Activated T-cell treated with anti-CD3 and anti-CD28 coated beads, Interleukin-2, amount 50 U/mL, for 4 hours (primary cell): ENCODE measurements around the gene DHX38. TPM values are rescaled to one million over a fixed set of nuclear protein-coding genes. Genes with fewer than 3 reads are reported as not detected.

Experiments
- ATAC-seq, 2 donors: fragments of 200-7000 bp; cut with Tn5 transposase; one replicate each; pipeline ENCODE4 v1.10.0; 2021
- DNase-seq: peaks from one replicate; pipeline ENCODE4 v3.0.0-alpha.2; 2020
- H3K27me3 Mint-ChIP-seq: one replicate; pipeline ENCODE4 v1.8.0; 2021; ENCODE audit warnings: low read depth, mixed read lengths
- H3K36me3 Mint-ChIP-seq: one replicate; pipeline ENCODE4 v1.8.0; 2022; ENCODE audit warnings: mixed read lengths; ENCODE audit not compliant: insufficient read depth
- H3K4me1 Mint-ChIP-seq: one replicate; pipeline ENCODE4 v1.8.0; 2021; ENCODE audit warnings: low read depth, mixed read lengths
- H3K4me3 Mint-ChIP-seq: one replicate; pipeline ENCODE4 v1.8.0; 2021; ENCODE audit warnings: mild to moderate bottlenecking, moderate library complexity, mixed read lengths
- H3K9me3 Mint-ChIP-seq: one replicate; pipeline ENCODE4 v1.8.0; 2021; ENCODE audit warnings: mixed read lengths
- total RNA-seq, 3 donors: library from RNA; stranded (reverse); gene quantifications; one replicate each; pipeline ENCODE4 v1.2.1, GENCODE V29; 2021

The DHX38 gene
- total RNA-seq, 3 donors from 2014 or later, result 111 to 128 (median 118) TPM

DNA sequence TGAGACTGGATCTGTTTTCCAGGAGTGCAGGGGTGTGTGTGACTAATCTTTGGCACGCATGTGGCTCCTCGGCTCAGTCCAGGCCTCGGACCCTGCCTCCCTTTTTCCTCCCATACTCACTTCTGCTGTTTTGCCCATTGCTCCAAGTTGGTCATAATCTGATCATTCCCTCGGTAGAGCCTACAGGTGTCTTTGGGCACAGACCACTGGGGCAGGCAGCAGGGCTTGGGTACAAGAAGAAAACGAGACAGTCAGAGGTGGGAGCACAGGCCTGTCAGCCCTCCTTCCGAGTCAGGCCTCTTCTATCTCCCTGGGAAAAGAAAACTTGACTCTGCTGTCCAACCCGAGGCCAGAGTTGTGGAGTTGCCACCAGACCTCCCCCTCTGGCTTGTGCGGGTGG lies 29.8 kb downstream of the DHX38 start:
- ATAC-seq (no peak), DNase-seq (no peak)
- Mint-ChIP-seq H3K4me1 (no peaks in the 10 kb centered on the region), H3K4me3 (no peak overlapping the region), H3K27me3 (no peaks in the 10 kb centered on the region), H3K9me3 (no peaks in the 10 kb centered on the region), H3K36me3 (no peaks in the 10 kb centered on the region)

- no peaks in the 10 kb centered on the region for H3K27me3 Mint-ChIP-seq
- no peaks in the 10 kb centered on the region for H3K9me3 Mint-ChIP-seq
- H3K4me1 Mint-ChIP-seq, result no peaks in the 10 kb centered on the region
- DNase-seq (no peak), ATAC-seq (no peak)
- no peak overlapping the region for H3K4me3 Mint-ChIP-seq
- H3K36me3 Mint-ChIP-seq, result no peaks in the 10 kb centered on the region
Observed at GRCh38 chr16:72124148-72124547, 30.5 kb downstream of the DHX38 start.

DNA sequence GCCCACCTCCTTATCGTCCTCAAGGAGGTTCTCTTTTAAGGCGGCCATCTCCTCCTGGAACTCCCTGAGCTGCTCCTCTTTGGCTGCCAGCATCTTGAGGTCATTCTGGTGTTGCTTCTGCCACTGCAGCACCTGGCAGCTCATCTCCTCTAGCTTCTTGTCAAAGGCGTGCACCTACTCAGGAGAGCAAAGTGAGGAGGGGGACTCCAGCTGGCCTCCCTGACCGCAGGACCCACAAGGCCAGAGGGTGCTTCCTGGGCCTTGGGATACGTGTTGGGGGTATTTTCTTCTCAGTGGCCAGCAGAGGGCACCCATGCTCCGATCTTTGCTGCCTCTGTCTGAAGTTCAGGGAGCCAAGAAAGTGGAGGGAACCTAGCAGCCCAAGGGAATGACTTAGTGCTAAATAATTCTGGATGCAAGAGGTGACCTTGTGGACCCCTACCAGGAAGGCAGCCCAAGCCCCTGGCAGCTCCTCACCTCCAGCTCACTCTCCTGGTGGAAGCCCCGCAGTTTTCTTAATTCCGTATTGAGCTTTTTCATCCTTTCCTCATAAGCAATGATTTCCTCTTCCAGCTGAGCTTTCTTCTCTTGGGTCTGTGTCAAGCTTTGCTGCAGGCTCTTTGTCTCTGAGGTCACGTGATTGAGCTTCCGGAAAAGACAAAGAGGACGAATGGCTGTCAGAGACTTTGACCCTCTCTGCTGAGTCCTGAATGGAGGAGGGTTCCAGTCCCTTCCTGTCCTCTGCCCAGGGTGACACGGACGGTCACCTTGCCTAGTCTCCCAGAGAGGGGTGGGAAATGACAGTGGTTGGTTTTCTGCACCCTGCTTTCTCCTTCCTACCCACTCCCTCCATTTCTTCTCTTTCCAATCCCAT lies 31.4 kb downstream of the DHX38 start:
- ATAC-seq, result peak; percentile 58 to 66
- H3K9me3 Mint-ChIP-seq, result no peaks in the 10 kb centered on the region
- H3K36me3 Mint-ChIP-seq, result no peaks in the 10 kb centered on the region
- H3K27me3 Mint-ChIP-seq, result no peaks in the 10 kb centered on the region
- no peaks in the 10 kb centered on the region for H3K4me1 Mint-ChIP-seq
- peak; percentile 45 for DNase-seq
- H3K4me3 Mint-ChIP-seq, result no peak overlapping the region

DNA sequence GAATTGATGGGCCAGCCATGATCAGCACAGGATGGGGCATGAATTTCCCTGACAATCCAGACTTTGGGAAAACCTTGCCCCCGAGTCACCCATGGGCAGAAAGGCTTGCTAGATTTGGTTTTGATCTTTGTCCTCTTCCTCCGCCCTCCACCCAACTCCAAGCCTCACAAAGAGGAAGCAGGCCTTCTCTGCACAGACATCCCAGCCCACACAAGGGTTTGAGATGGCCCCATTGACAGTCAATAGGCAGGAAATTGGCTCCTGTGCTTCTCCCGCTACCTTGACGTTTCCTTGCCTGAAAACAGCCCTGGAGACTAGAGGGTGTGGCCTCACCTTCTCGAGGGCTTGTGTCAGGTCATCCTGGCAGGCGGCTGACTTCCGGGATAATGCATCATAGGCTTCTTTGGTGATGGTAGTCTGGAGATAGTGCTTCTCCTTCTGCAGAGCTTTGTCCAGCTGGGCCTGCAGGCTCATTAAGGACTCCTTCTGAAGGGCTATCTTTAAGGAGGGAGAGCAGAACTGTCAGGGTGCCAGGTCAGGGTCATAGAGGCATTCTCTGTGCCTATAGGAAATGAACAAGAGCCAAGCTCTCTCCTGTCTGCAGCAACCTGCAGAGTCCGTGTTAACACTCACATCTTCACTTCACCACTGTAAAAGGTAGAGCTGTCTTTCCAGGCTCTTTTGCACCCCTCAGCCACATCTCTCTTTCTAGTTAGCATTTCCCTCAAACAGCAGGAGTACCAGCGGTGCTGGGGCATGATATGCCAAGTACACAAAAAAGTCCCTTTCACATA lies 32.2 kb downstream of the DHX38 start:
- no peak overlapping the region for H3K4me3 Mint-ChIP-seq
- H3K4me1 Mint-ChIP-seq, result no peaks in the 10 kb centered on the region
- H3K9me3 Mint-ChIP-seq, result no peaks in the 10 kb centered on the region
- H3K27me3 Mint-ChIP-seq, result no peaks in the 10 kb centered on the region
- no peaks in the 10 kb centered on the region for H3K36me3 Mint-ChIP-seq
- no peak for DNase-seq
- ATAC-seq, result no peak

DNA sequence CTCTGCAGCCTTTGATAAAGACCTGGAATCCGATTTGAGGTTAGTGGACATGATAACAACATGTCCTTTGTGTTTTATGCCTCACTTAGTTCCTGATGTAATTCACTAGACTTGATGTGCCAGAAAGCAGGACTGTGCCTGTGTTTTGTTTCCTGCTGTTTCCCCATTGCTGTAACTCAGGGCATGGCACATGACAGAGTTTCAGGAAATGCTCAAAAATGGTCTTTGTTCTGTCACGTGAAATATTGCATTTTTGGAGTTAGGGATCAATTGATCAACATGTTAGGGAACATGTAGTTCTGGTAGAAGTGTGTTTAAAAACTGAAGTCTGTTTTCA lies 32.8 kb downstream of the DHX38 start:
- no peak for DNase-seq
- no peaks in the 10 kb centered on the region for H3K36me3 Mint-ChIP-seq
- ATAC-seq, result no peak
- H3K4me3 Mint-ChIP-seq, result no peak overlapping the region
- H3K27me3 Mint-ChIP-seq, result no peaks in the 10 kb centered on the region
- no peaks in the 10 kb centered on the region for H3K4me1 Mint-ChIP-seq
- no peaks in the 10 kb centered on the region for H3K9me3 Mint-ChIP-seq

DNA sequence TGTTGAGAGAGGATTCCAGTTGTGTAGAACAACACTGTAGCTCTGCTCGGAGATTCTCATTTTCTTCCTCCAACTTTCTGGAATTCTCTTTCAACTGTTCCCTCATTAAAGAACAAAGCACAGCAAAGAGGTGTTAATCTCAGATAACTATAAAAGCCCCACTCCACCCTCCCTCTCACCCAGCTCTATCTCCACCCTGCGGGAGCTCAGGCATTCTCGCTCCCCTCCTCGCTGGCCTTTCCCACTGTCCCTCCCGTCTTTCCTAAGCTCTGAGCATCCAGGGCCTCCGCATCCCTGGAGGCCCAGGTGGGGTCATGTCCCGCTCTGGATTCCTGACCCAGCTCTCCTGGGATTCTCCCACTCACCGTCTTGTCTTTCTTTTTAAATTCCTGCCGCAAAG lies 35.1 kb downstream of the DHX38 start:
- ATAC-seq (no peak), DNase-seq (no peak)
- H3K27me3 Mint-ChIP-seq, result no peaks in the 10 kb centered on the region
- H3K4me3 Mint-ChIP-seq, result no peak overlapping the region
- no peaks in the 10 kb centered on the region for H3K36me3 Mint-ChIP-seq
- H3K4me1 Mint-ChIP-seq, result no peaks in the 10 kb centered on the region
- H3K9me3 Mint-ChIP-seq, result no peaks in the 10 kb centered on the region

DNA sequence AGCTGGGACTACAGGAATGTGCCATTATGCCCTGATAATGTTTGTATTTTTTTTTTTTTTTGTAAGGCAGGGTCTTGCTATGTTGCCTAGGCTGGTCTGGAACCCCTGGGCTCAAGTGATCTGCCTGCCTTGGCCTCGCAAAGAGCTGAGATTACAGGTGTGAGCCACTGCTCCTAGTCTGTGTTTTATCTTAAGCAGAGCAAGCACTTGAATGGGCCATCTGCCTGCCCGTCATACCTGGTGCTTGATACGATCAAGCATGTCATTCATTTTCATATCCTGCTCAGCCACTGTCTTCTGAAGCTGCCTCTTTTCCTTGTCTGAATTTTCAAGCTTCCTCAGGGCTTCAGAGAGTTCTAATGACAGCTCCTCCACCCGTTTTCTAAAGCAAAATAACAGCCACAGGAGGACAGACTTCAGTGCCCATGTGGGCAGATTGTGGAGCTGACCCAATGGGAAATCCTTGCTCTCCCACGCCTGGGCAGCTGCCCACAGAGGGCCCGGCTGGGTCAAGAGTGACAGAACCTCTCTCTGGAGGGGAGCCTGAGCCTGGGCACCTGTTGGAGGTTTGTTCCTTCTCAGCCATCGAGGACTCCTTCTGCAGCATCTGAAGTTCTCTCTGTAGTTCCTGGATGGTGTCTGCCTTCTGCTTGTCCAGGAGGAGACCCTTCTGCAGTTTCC lies 36.5 kb downstream of the DHX38 start:
- Mint-ChIP-seq H3K27me3 (no peaks in the 10 kb centered on the region), H3K4me1 (no peaks in the 10 kb centered on the region), H3K9me3 (no peaks in the 10 kb centered on the region), H3K4me3 (no peak overlapping the region), H3K36me3 (no peaks in the 10 kb centered on the region)
- DNase-seq, result no peak
- ATAC-seq, result no peak

GRCh38 chr16:72131036-72131435 lies 37.4 kb downstream of the DHX38 start:
- DNase-seq (no peak), ATAC-seq (no peak)
- no peaks in the 10 kb centered on the region for H3K27me3 Mint-ChIP-seq
- no peaks in the 10 kb centered on the region for H3K9me3 Mint-ChIP-seq
- H3K36me3 Mint-ChIP-seq, result no peaks in the 10 kb centered on the region
- no peaks in the 10 kb centered on the region for H3K4me1 Mint-ChIP-seq
- no peak overlapping the region for H3K4me3 Mint-ChIP-seq

DNA sequence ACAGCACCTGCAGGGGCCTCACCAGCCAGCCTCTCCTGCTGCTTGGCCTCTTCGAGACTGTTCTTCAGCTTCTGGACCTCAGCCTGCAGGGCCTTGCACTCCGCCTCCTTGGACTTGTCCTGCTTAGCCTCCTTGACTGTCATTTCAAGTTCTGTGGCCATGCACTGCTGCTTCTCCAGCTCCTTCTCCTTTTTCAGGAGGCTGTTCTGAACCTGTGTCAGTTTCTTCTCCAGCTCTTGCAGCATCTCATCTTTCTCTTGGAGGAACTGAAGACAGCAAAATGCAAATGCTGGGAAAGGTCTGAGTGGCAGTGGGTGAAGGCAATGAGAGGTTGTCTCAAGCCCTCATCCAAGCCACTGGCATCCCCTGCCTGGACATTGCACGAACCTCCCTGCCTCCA lies 39.1 kb downstream of the DHX38 start:
- ATAC-seq (no peak), DNase-seq (no peak)
- no peaks in the 10 kb centered on the region for H3K27me3 Mint-ChIP-seq
- H3K9me3 Mint-ChIP-seq, result no peaks in the 10 kb centered on the region
- H3K4me1 Mint-ChIP-seq, result no peaks in the 10 kb centered on the region
- H3K36me3 Mint-ChIP-seq, result no peaks in the 10 kb centered on the region
- no peak overlapping the region for H3K4me3 Mint-ChIP-seq

- no peaks in the 10 kb centered on the region for H3K4me1 Mint-ChIP-seq
- H3K4me3 Mint-ChIP-seq, result no peak overlapping the region
- DNase-seq (no peak), ATAC-seq (no peak)
- no peaks in the 10 kb centered on the region for H3K27me3 Mint-ChIP-seq
- H3K36me3 Mint-ChIP-seq, result no peaks in the 10 kb centered on the region
- no peaks in the 10 kb centered on the region for H3K9me3 Mint-ChIP-seq
Observed at GRCh38 chr16:72134507-72134906, 40.9 kb downstream of the DHX38 start.

DNA sequence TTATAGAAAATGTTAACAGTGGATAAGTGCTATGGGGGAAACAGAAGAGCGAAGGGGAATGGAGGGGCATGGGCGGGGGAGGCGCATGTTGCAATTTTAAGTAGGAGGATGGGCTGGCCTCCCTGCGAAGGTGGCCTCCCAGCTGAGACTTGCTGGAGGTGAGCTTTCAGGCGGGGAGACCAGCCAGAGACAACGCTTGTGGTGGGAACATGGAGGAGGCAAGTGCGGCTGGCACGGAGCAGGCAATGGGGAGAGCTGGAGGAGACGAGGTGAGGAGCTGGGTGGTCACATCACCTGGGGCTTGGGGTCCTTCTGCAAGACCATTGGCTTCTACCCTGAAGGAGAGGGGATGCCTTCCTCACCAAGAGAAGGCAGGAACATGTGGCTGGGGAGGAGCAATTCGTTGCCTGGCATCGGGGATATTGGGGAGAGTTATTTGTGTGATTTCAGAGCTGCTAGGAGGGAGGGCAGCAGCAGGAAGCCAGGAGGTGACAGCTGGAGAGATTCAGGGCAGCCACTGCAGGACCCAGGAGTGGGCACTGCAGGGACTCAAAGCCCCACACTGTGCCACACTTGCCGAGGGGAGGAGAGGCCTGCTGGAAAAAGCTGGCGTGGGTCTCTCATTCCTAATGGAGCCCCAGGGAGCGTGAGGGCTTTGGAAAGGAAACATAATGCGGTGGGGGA lies 43.9 kb downstream of the DHX38 start:
- H3K9me3 Mint-ChIP-seq, result no peaks in the 10 kb centered on the region
- H3K27me3 Mint-ChIP-seq, result no peaks in the 10 kb centered on the region
- no peaks in the 10 kb centered on the region for H3K36me3 Mint-ChIP-seq
- DNase-seq (no peak), ATAC-seq (no peak)
- no peaks in the 10 kb centered on the region for H3K4me1 Mint-ChIP-seq
- H3K4me3 Mint-ChIP-seq, result no peak overlapping the region

DNA sequence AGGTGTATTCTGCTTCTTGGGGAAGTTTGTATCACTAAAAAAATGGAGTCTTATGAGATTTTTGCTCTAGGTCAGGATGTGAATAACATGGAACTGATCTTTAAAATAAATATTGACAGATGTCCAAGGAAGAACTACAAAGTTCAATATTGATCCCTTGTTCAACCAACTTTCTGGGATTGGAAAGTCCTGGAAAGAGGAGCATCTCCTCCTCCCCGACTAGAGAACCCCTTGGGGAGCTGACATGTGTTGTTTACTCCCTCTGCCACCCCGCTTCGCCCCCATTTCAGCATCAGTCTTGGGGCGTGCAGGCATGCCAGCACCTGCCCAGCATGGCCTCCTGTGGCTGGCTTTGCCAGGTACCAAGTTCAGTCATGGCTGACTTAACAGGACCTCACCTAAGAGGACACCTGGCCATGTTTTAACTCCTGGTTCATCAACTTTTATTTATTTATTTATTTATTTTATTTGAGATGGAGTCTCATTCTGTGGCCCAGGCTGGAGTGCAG lies 44.5 kb downstream of the DHX38 start:
- no peaks in the 10 kb centered on the region for H3K36me3 Mint-ChIP-seq

DNA sequence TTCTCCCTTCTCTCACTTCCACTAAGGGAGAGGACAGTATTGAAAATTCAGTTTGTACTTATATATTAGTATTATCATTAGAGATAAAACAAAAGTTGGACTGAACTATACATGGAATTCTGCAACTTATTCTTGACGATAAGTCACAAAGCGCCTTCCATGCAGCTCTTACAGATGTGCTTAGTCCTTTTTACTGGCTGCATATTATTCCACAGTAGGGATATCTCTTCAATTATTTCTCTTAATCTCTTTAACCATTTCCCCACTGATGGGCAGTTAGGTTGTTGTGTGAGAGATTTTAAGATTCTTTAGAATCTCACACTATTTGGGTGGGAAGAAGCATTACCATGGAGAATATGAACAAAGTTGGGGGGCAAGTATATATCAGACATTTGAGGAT lies 46.3 kb downstream of the DHX38 start:
- Mint-ChIP-seq H3K27me3 (peaks cover 3% of the 10 kb centered on the region), H3K36me3 (no peaks in the 10 kb centered on the region), H3K9me3 (no peaks in the 10 kb centered on the region), H3K4me1 (no peaks in the 10 kb centered on the region), H3K4me3 (no peak overlapping the region)
- no peak for DNase-seq
- no peak for ATAC-seq

More for the DNA sequence above, 44.5 kb downstream of the DHX38 start:
- Mint-ChIP-seq H3K27me3 (peaks cover 2% of the 10 kb centered on the region), H3K4me1 (no peaks in the 10 kb centered on the region), H3K4me3 (no peak overlapping the region), H3K9me3 (no peaks in the 10 kb centered on the region)
- ATAC-seq, result no peak
- DNase-seq, result no peak

DNA sequence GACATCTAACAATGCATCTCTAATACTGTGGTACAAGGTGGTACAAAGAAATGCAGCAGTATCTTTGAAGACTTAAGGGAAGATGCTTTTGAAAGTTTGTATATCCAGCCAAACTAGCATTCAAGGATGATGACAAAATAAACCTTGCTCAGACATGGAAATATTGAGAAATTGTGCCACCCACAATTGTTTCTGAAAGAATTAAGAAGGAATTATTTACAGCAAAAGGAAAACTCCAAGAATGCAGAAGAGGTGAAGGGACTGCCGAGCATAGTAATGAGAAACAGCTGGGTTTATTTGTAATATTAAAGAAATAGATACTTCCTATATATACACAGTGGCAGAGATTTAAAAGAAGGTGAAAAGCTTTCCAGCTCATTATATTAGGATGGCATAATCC lies 48.8 kb downstream of the DHX38 start:
- Mint-ChIP-seq H3K9me3 (peaks cover 3% of the 10 kb centered on the region), H3K36me3 (no peaks in the 10 kb centered on the region), H3K27me3 (peaks cover 3% of the 10 kb centered on the region), H3K4me3 (no peak overlapping the region), H3K4me1 (no peaks in the 10 kb centered on the region)
- ATAC-seq (no peak), DNase-seq (no peak)
